ENCODE data around the gene GRID2.

- no peak for TF ChIP-seq EZH2 (IDR thresholded peaks at IDR 0.05; ENCODE audit: low read length)
- no peak for TF ChIP-seq CTCF (optimal IDR thresholded peaks at IDR 0.05 in 1 of 3, IDR thresholded peaks at IDR 0.05 in 1 of 3, conservative IDR thresholded peaks at IDR 0.05 in 1 of 3; ENCODE audit: extremely low read depth in 1 of 3, insufficient read depth in 2 of 3, low read length in 3 of 3)
These were observed 1197.5 kb downstream of the GRID2 start for GRCh38 chr4:93501244-93501643.
